HCT116 (cell line): ENCODE measurements around the gene CTDSPL2. TPM values are rescaled to one million over a fixed set of nuclear protein-coding genes. Genes with fewer than 3 reads are reported as not detected.

Experiments used
- ATAC-seq: fragments of 200-7000 bp; cut with Tn5 transposase; 2 replicates; pipeline ENCODE4 v1.9.1; 2020; ENCODE audit warnings: mild to moderate bottlenecking, moderate library complexity
- BruUV-seq: library from RNA; stranded (reverse); fragments of 400-500 nt; replicated peaks from 2 replicates; lab custom pipeline; 2021; lab: Mats Ljungman, UMichigan
- CTCF ChIA-PET: fragments of 300-600 bp; sonication (Branson Sonifier 250); formaldehyde crosslinking; loops from one replicate; lab custom pipeline; 2021; ENCODE audit warnings: antibody characterized with exemption; lab: Charles Lee
- POLR2A ChIA-PET: fragments of 300-600, 350-600 bp; sonication (Branson Sonifier 250); formaldehyde crosslinking; loops from one replicate; lab custom pipeline; 2021; ENCODE audit warnings: antibody characterized with exemption; lab: Charles Lee
- RAD21 ChIA-PET, 2 experiments: fragments of 300-600 bp; sonication (Branson Sonifier 250); formaldehyde crosslinking; loops; one replicate each; lab custom pipeline; 2023; ENCODE audit warnings: low total read pairs in 2 of 2; ENCODE audit not compliant: uncharacterized antibody in 2 of 2, unreplicated experiment in 2 of 2, low non-redundant PET in 1 of 2; lab: Charles Lee
- DNase-seq: peaks from one replicate; pipeline ENCODE4 v3.0.0-alpha.2; 2010; ENCODE audit warnings: low read depth, low spot score
- H2AFZ ChIP-seq: fragments of 200-600 bp; shearing (Covaris generic), sonication (generic); 2 replicates; pipeline ENCODE4 v1.6.1; 2017; ENCODE audit warnings: low read depth, mixed run types, mixed read lengths, antibody characterized with exemption, low read length; ENCODE audit not compliant: poor library complexity, severe bottlenecking
- H3K27ac ChIP-seq: 2 replicates; pipeline ENCODE4 v1.5.1; 2012; ENCODE audit warnings: low read depth, low read length
- H3K27me3 ChIP-seq: fragments of 200-600 bp; sonication (generic); 2 replicates; pipeline ENCODE4 v1.6.1; 2016; ENCODE audit warnings: mixed run types, low read length, mixed read lengths; ENCODE audit not compliant: insufficient read depth
- H3K36me3 ChIP-seq, 2 experiments: fragments of 200-500 bp in 1 of 2; fragments of 200-600 bp in 1 of 2; sonication (Bioruptor generic) in 1 of 2; sonication (generic) in 1 of 2; 2 replicates each; pipeline versions ENCODE4 v1.5.1 to v1.6.1; 2014 to 2016; ENCODE audit warnings: low read length in 2 of 2, inconsistent platforms in 1 of 2, mixed read lengths in 1 of 2, mixed run types in 1 of 2; ENCODE audit not compliant: insufficient read depth in 2 of 2, control insufficient read depth in 1 of 2
- H3K4me1 ChIP-seq, 2 experiments: fragments of 200-600 bp in 1 of 2; sonication (generic) in 1 of 2; 2 replicates each; pipeline versions ENCODE4 v1.5.1 to v1.6.1; 2012 to 2017; ENCODE audit warnings: low read length in 2 of 2, inconsistent platforms in 1 of 2, mild to moderate bottlenecking in 1 of 2, mixed read lengths in 1 of 2, mixed run types in 1 of 2, moderate library complexity in 1 of 2; ENCODE audit not compliant: insufficient read depth in 2 of 2, control insufficient read depth in 1 of 2
- H3K4me2 ChIP-seq: fragments of 200-600 bp; sonication (generic); 2 replicates; pipeline ENCODE4 v1.6.1; 2017; ENCODE audit warnings: mixed run types, low read length, mixed read lengths
- H3K4me3 ChIP-seq, 2 experiments: fragments of 200-600 bp in 1 of 2; sonication (generic) in 1 of 2; replicated peaks in 1 of 2; 2 replicates each; pipeline ENCODE4 v1.5.1; 2011 to 2016; ENCODE audit warnings: low read length in 2 of 2, control low read depth in 1 of 2, low read depth in 1 of 2, mild to moderate bottlenecking in 1 of 2, mixed read lengths in 1 of 2, mixed run types in 1 of 2
- H3K79me2 ChIP-seq: fragments of 200-600 bp; sonication (generic); 2 replicates; pipeline ENCODE4 v1.6.1; 2017; ENCODE audit warnings: mild to moderate bottlenecking, mixed run types, low read length, moderate library complexity, mixed read lengths; ENCODE audit not compliant: insufficient read depth
- H3K9ac ChIP-seq: fragments of 200-600 bp; sonication (generic); 2 replicates; pipeline ENCODE4 v1.6.1; 2016; ENCODE audit warnings: low read length, mixed read lengths
- H3K9me2 ChIP-seq: fragments of 200-600 bp; sonication (generic), shearing (Covaris generic); 2 replicates; pipeline ENCODE4 v1.6.1; 2017; ENCODE audit warnings: mixed run types, mild to moderate bottlenecking, moderate library complexity; ENCODE audit not compliant: insufficient read depth
- H3K9me3 ChIP-seq, 2 experiments: fragments of 200-500 bp in 1 of 2; fragments of 200-600 bp in 1 of 2; sonication (Bioruptor generic) in 1 of 2; sonication (generic) in 1 of 2; 2 replicates each; pipeline ENCODE4 v1.6.1; 2014 to 2017; ENCODE audit warnings: low read length in 2 of 2, mixed read lengths in 2 of 2, inconsistent platforms in 1 of 2, low read depth in 1 of 2, mild to moderate bottlenecking in 1 of 2, mixed run types in 1 of 2, moderate library complexity in 1 of 2; ENCODE audit not compliant: control insufficient read depth in 1 of 2, insufficient read depth in 1 of 2
- H4K20me1 ChIP-seq: fragments of 200-600 bp; sonication (generic), shearing (Covaris generic); 2 replicates; pipeline ENCODE4 v1.6.1; 2017; ENCODE audit warnings: mixed run types, mild to moderate bottlenecking, moderate library complexity; ENCODE audit not compliant: insufficient read depth
- ELF1 ChIP-seq: IDR thresholded peaks from 2 replicates; pipeline ENCODE4 v1.6.1; 2012; ENCODE audit warnings: low read depth, borderline replicate concordance
- EZH2phosphoT487 ChIP-seq: fragments of 200-600 bp; IDR thresholded peaks from 2 replicates; pipeline ENCODE4 v1.6.1; 2018; ENCODE audit warnings: antibody characterized with exemption, borderline replicate concordance
- RAD21 ChIP-seq: IDR thresholded peaks from 2 replicates; pipeline ENCODE4 v1.6.1; 2012; ENCODE audit warnings: low read depth, mild to moderate bottlenecking
- REST ChIP-seq: IDR thresholded peaks from 2 replicates; pipeline ENCODE4 v1.6.1; 2012; ENCODE audit warnings: low read depth
- ZFX ChIP-seq: fragments of 450-650 bp; IDR thresholded peaks from 2 replicates; pipeline ENCODE4 v1.6.1; 2017
- intact Hi-C: fragments of 100-400 bp; cut with micrococcal nuclease; formaldehyde crosslinking; loops from 2 replicates; pipeline ENCODE4 v1.10.0; 2022
- total RNA-seq: library from RNA; stranded (reverse); gene quantifications from one replicate; pipeline ENCODE4 v1.2.1, GENCODE V29; 2021; ENCODE audit not compliant: unreplicated experiment

CTDSPL2 gene
- total RNA-seq, 1 experiment from 2014 or later, result 56.0 TPM

GRCh38 chr15:44569316-44569715, 141.9 kb downstream of the CTDSPL2 start (continued):
- no peak for TF ChIP-seq RAD21
- TF ChIP-seq, all 23 proteins: peak for 0

DNA sequence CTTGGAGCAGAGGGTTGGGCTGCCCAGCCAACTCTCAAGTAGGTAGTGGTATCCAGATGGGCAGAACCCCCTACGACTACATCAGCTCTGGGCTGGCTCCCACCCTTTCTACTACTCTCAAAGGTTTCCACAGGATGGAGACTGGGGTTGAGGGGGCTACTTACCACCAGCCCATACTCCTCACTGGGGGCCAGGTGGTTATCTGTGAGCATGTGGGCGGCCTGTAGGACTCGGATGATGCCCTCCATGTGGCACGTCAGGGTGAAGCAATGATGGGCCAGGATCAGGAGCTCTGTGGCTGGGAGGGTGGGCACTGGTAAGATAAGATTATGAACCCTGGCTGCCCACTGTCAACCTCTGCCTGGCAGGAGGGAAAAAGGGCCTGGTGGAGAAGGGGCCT, 142.9 kb downstream of the CTDSPL2 start:
- intact Hi-C loops, result no loop called here
- H2AFZ ChIP-seq, result no peak overlapping the region
- ATAC-seq, result no peak
- H3K27me3 ChIP-seq, result no peaks in the 10 kb centered on the region
- no TSS peak for BruUV-seq
- H3K9ac ChIP-seq, result no peak overlapping the region
- ChIA-PET POLR2A (no interaction called here), CTCF (no interaction called here), RAD21 (no interaction called here)
- H3K9me2 ChIP-seq, result no peaks in the 10 kb centered on the region
- TF ChIP-seq ZFX (no peak), EZH2phosphoT487 (no peak), ELF1 (no peak), REST (no peak)
- H3K79me2 ChIP-seq, result no peaks in the 10 kb centered on the region
- no peaks in the 10 kb centered on the region for H4K20me1 ChIP-seq
- no peaks in the 10 kb centered on the region for H3K9me3 ChIP-seq
- H3K4me2 ChIP-seq, result no peak overlapping the region
- H3K36me3 ChIP-seq, result peaks cover 12 to 20% of the 10 kb centered on the region in 2 experiments
- DNase-seq, result no peak
- no peaks in the 10 kb centered on the region for H3K4me1 ChIP-seq
- H3K27ac ChIP-seq, result no peak overlapping the region
- H3K4me3 ChIP-seq, result no peak overlapping the region
